ENCODE measurements around the gene GSPT2.
"Not testable (repeated sequence)": the region's sequence is repeated elsewhere in the genome, so short reads cannot be mapped to it uniquely, and the experiment has no call there.

Gene GSPT2

GRCh38 chrX:51743179-51743957 is at the start of gene GSPT2:
TSS of gene GSPT2 (plus strand) at chrX:51743442. CDS start at chrX:51743627, 185 bp downstream.
- peak; percentile 84 for ATAC-seq

GRCh38 chrX:51694254-51694653 is 49.0 kb upstream of the GSPT2 start:
- DNase-seq = no peak
- no peak for ATAC-seq

More at GRCh38 chrX:51743179-51743957, at the start of gene GSPT2:
- peak; percentile 70 for DNase-seq

GRCh38 chrX:51697397-51697796 is 45.8 kb upstream of the GSPT2 start:
- no peak for ATAC-seq
- DNase-seq = no peak

- DNase-seq, ATAC-seq: not testable (repeated sequence)
Measured at GRCh38 chrX:51710277-51711164, 32.7 kb upstream of the GSPT2 start, which contains the start of gene CENPVL1. TSS of gene CENPVL1 (plus strand) at chrX:51710512. CDS start at chrX:51710512, 0 bp downstream.

GRCh38 chrX:51712943-51713647 is 30.1 kb upstream of the GSPT2 start:
- peak; percentile 19 for ATAC-seq

GRCh38 chrX:51728202-51728601 is 15.0 kb upstream of the GSPT2 start:
- DNase-seq (no peak), ATAC-seq (no peak)

More at GRCh38 chrX:51712943-51713647, 30.1 kb upstream of the GSPT2 start:
- not testable (repeated sequence) for DNase-seq

GRCh38 chrX:51737091-51737490 is 6.2 kb upstream of the GSPT2 start:
- no peak for DNase-seq
- no peak for ATAC-seq

- no peak for ATAC-seq
- no peak for DNase-seq
Measured at GRCh38 chrX:51742586-51742985, 656 bp upstream of the GSPT2 start.

- no peak for DNase-seq
- ATAC-seq = no peak
Measured at GRCh38 chrX:51747671-51748070, 4.4 kb downstream of the GSPT2 start.

GRCh38 chrX:51759055-51759839 is 16.0 kb downstream of the GSPT2 start:
- no peak for ATAC-seq

GRCh38 chrX:51760657-51761056 is 17.4 kb downstream of the GSPT2 start:
- no peak for ATAC-seq

More at GRCh38 chrX:51759055-51759839, 16.0 kb downstream of the GSPT2 start:
- no peak for DNase-seq

GRCh38 chrX:51766546-51766945 is 23.3 kb downstream of the GSPT2 start:
- no peak for ATAC-seq

More at GRCh38 chrX:51760657-51761056, 17.4 kb downstream of the GSPT2 start:
- DNase-seq = no peak

GRCh38 chrX:51776851-51777250 is 33.6 kb downstream of the GSPT2 start:
- DNase-seq = no peak
- ATAC-seq = no peak

More at GRCh38 chrX:51766546-51766945, 23.3 kb downstream of the GSPT2 start:
- DNase-seq = no peak

- DNase-seq = no peak
- ATAC-seq = no peak
Measured at GRCh38 chrX:51779306-51779705, 36.1 kb downstream of the GSPT2 start.

GRCh38 chrX:51795136-51795535 is 51.9 kb downstream of the GSPT2 start:
- DNase-seq (no peak), ATAC-seq (no peak)
